ENCODE results near the gene COLGALT1.

- TF ChIP-seq CBX2 (IDR thresholded peaks at IDR 0.05; ENCODE audit: borderline replicate concordance, low read depth) (no peak), POLR2A (IDR thresholded peaks at IDR 0.05; ENCODE audit: low read length) (no peak), PBX3 (IDR thresholded peaks at IDR 0.05) (no peak), CTCF (IDR thresholded peaks at IDR 0.05) (no peak)
Observed at GRCh38 chr19:17520865-17521264, 34.6 kb upstream of the COLGALT1 start.
